Sigmoid colon (tissue), 7 donors: Measurements from ENCODE around the gene SYNE2. TPM values are rescaled to one million over a fixed set of nuclear protein-coding genes. Genes with fewer than 3 reads are reported as not detected.

Experiments used
- DNase-seq: peaks from one replicate; pipeline ENCODE4 v3.0.0-alpha.2; 2019
- H3K27ac ChIP-seq, 4 donors: fragments of 200-600 bp; sonication (generic); one replicate each; pipeline ENCODE4 v1.5.1; 2016 to 2019; ENCODE audit warnings: mild to moderate bottlenecking in 1 of 4
- H3K27me3 ChIP-seq, 3 donors: fragments of 200-600 bp; sonication (generic); one replicate each; pipeline ENCODE4 v1.5.1; 2019; ENCODE audit warnings: mild to moderate bottlenecking in 1 of 3
- H3K36me3 ChIP-seq, 4 donors: fragments of 200-600 bp; sonication (generic); one replicate each; pipeline ENCODE4 v1.5.1; 2016 to 2019
- H3K4me1 ChIP-seq, 4 donors: fragments of 200-600 bp; sonication (generic); one replicate each; pipeline ENCODE4 v1.5.1; 2017 to 2019
- H3K4me3 ChIP-seq, 4 donors: fragments of 200-600 bp; sonication (generic); one replicate each; pipeline ENCODE4 v1.5.1; 2017 to 2019; ENCODE audit warnings: mild to moderate bottlenecking in 2 of 4, moderate library complexity in 1 of 4
- H3K9me3 ChIP-seq, 4 donors: fragments of 200-600 bp in 3 of 4; sonication (generic) in 3 of 4; one replicate each; pipeline versions ENCODE4 v1.5.1 to v1.6.1; 2013 to 2019
- EP300 ChIP-seq, 4 donors: sonication (generic); formaldehyde crosslinking; IDR thresholded peaks; one replicate each; pipeline ENCODE4 v1.6.1; 2017; ENCODE audit warnings: antibody characterized with exemption in 4 of 4
- POLR2A ChIP-seq, 2 donors: fragments of 450-650 bp; IDR thresholded peaks; one replicate each; pipeline ENCODE4 v1.6.1; 2016; ENCODE audit warnings: antibody characterized with exemption in 2 of 2, mild to moderate bottlenecking in 2 of 2, moderate library complexity in 2 of 2
- POLR2AphosphoS5 ChIP-seq, 4 donors: sonication (generic); formaldehyde crosslinking; IDR thresholded peaks; one replicate each; pipeline ENCODE4 v1.6.1; 2017; ENCODE audit warnings: antibody characterized with exemption in 4 of 4
- WGBS, 2 donors: extraction: QIAGEN DNeasy Blood & Tissue Kit; methylation state at CpG; one replicate each; pipeline ENCODE4 v1.1.7; 2013; 5-methylcytosine and 5-hydroxymethylcytosine counted together
- intact Hi-C: fragments of 100-400 bp; cut with DNase I; formaldehyde crosslinking; loops from one replicate; pipeline ENCODE4 v1.15.1; 2023
- polyA plus RNA-seq, 3 donors: library from polyadenylated mRNA; stranded (reverse); fragments of 200-250 nt; gene quantifications; one replicate each; pipeline ENCODE4 v1.2.3, GENCODE V29; 2013
- total RNA-seq, 4 donors: library from RNA; depleted of rRNA; stranded (reverse); fragments of >200 nt; gene quantifications; one replicate each; pipeline ENCODE4 v1.1.0, GENCODE V29; 2016
- TF ChIP-seq, protein P1 (sequence below), 4 experiments: fragments of 450-650 bp in 3 of 4; fragments of 200-600 bp in 1 of 4; IDR thresholded peaks; one replicate each; pipeline ENCODE4 v1.5.1; 2016 to 2019; ENCODE audit warnings: antibody characterized with exemption in 4 of 4, mild to moderate bottlenecking in 3 of 4, moderate library complexity in 2 of 4
- donor health status: healthy with polysubstance abuse.
- donor health status: Bipolar disorder and iron deficiency.
- donor health status: healthy.

SYNE2 gene
- total and polyA plus RNA-seq, 7 donors, result 25.8 to 70.6 (median 54.6) TPM

- Histone ChIP-seq H3K9me3 (no peaks in the 10 kb centered on the region), H3K27me3 (no peaks in the 10 kb centered on the region), H3K27ac (no peak overlapping the region), H3K36me3 (peaks cover 5 to 61% (median 10%) of the 10 kb centered on the region in 4 donors), H3K4me3 (no peak overlapping the region), H3K4me1 (no peaks in the 10 kb centered on the region)
- intact Hi-C loops, result no loop called here
- 79 to 86% methylated on average over 1 of the region's 1 CpG for WGBS, 2 donors
- DNase-seq, result no peak
- no peak for TF ChIP-seq POLR2A (IDR thresholded peaks at IDR 0.05)
- no peak for TF ChIP-seq EP300 (IDR thresholded peaks at IDR 0.05)
- TF ChIP-seq, protein P1, sequence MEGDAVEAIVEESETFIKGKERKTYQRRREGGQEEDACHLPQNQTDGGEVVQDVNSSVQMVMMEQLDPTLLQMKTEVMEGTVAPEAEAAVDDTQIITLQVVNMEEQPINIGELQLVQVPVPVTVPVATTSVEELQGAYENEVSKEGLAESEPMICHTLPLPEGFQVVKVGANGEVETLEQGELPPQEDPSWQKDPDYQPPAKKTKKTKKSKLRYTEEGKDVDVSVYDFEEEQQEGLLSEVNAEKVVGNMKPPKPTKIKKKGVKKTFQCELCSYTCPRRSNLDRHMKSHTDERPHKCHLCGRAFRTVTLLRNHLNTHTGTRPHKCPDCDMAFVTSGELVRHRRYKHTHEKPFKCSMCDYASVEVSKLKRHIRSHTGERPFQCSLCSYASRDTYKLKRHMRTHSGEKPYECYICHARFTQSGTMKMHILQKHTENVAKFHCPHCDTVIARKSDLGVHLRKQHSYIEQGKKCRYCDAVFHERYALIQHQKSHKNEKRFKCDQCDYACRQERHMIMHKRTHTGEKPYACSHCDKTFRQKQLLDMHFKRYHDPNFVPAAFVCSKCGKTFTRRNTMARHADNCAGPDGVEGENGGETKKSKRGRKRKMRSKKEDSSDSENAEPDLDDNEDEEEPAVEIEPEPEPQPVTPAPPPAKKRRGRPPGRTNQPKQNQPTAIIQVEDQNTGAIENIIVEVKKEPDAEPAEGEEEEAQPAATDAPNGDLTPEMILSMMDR (IDR thresholded peaks at IDR 0.05), result no peak
- TF ChIP-seq POLR2AphosphoS5 (IDR thresholded peaks at IDR 0.05), result no peak
Measured at GRCh38 chr14:64075613-64076005, 222.8 kb downstream of the SYNE2 start.

GRCh38 chr14:64080452-64080851 is 227.6 kb downstream of the SYNE2 start:
- Histone ChIP-seq H3K4me1 (no peaks in the 10 kb centered on the region), H3K4me3 (no peak overlapping the region), H3K27me3 (no peaks in the 10 kb centered on the region), H3K36me3 (peaks cover 0 to 36% (median 10%) of the 10 kb centered on the region in 4 donors), H3K9me3 (no peaks in the 10 kb centered on the region), H3K27ac (no peak overlapping the region)
- WGBS, 2 donors, result 94 to 99% methylated on average over 2 of the region's 2 CpGs
- DNase-seq, result no peak
- intact Hi-C loops, result no loop called here
- TF ChIP-seq POLR2AphosphoS5 (IDR thresholded peaks at IDR 0.05) (no peak), EP300 (IDR thresholded peaks at IDR 0.05) (no peak), POLR2A (IDR thresholded peaks at IDR 0.05) (no peak)
- TF ChIP-seq, protein P1 (IDR thresholded peaks at IDR 0.05), result no peak

GRCh38 chr14:64081174-64081746 is 228.5 kb downstream of the SYNE2 start:
- Histone ChIP-seq H3K27ac (peak overlapping the region in 1 of 4 donors; percentile 82), H3K36me3 (peaks cover 0 to 36% (median 8%) of the 10 kb centered on the region in 4 donors)
- 95 to 96% methylated on average over 3 of the region's 3 CpGs for WGBS, 2 donors

GRCh38 chr14:64082837-64083236 is 230.0 kb downstream of the SYNE2 start:
- DNase-seq, result no peak
- peaks cover 5 to 38% (median 8%) of the 10 kb centered on the region in 4 donors for H3K36me3 ChIP-seq
- intact Hi-C loops, result no loop called here

More at GRCh38 chr14:64081174-64081746, 228.5 kb downstream of the SYNE2 start:
- H3K9me3 ChIP-seq, result no peaks in the 10 kb centered on the region
- no peak overlapping the region for H3K4me3 ChIP-seq
- TF ChIP-seq POLR2A (IDR thresholded peaks at IDR 0.05) (no peak), POLR2AphosphoS5 (IDR thresholded peaks at IDR 0.05) (no peak)
- TF ChIP-seq, protein P1 (IDR thresholded peaks at IDR 0.05), result no peak
- intact Hi-C loops, result no loop called here
- DNase-seq, result no peak
- H3K27me3 ChIP-seq, result no peaks in the 10 kb centered on the region
- no peaks in the 10 kb centered on the region for H3K4me1 ChIP-seq

DNA sequence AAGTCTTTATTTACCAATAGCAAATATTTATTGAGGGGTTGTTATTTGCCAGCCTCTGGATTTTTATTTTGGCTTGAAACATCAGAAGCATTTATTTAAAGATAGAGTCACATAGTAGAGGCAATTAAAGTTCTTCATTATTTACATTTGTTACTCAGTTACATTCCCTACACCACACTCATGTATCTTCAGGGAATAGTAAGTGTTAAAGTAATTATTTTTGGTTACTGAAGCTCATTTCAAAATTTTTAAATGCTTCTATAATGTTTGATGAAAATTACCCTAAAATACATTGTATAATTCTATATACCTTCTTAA is 235.8 kb downstream of the SYNE2 start:
- peaks cover 0 to 26% (median 3%) of the 10 kb centered on the region in 4 donors for H3K36me3 ChIP-seq
- H3K4me1 ChIP-seq, result no peaks in the 10 kb centered on the region

More at GRCh38 chr14:64082837-64083236, 230.0 kb downstream of the SYNE2 start:
- H3K27me3 ChIP-seq, result no peaks in the 10 kb centered on the region
- 80 to 85% methylated on average over 7 of the region's 7 CpGs for WGBS, 2 donors
- no peaks in the 10 kb centered on the region for H3K4me1 ChIP-seq
- no peaks in the 10 kb centered on the region for H3K9me3 ChIP-seq
- TF ChIP-seq EP300 (IDR thresholded peaks at IDR 0.05) (peak in 3 of 4 donors; percentile 4 to 66 (median 17)), POLR2A (IDR thresholded peaks at IDR 0.05) (no peak), POLR2AphosphoS5 (IDR thresholded peaks at IDR 0.05) (peak in 2 of 4 donors; percentile 27 to 42)
- no peak overlapping the region for H3K4me3 ChIP-seq
- peak overlapping the region in 2 of 4 donors; percentile 39 to 82 for H3K27ac ChIP-seq

More for the DNA sequence above, 235.8 kb downstream of the SYNE2 start:
- Histone ChIP-seq H3K9me3 (no peaks in the 10 kb centered on the region), H3K27me3 (no peaks in the 10 kb centered on the region), H3K4me3 (no peak overlapping the region), H3K27ac (no peak overlapping the region)
- DNase-seq, result no peak
- intact Hi-C loops, result no loop called here
- no peak for TF ChIP-seq POLR2A (IDR thresholded peaks at IDR 0.05)
- no peak for TF ChIP-seq EP300 (IDR thresholded peaks at IDR 0.05)
- TF ChIP-seq POLR2AphosphoS5 (IDR thresholded peaks at IDR 0.05), result no peak
- TF ChIP-seq, protein P1 (IDR thresholded peaks at IDR 0.05), result no peak
